Astrocyte (in vitro differentiated cells and primary cell): ENCODE results near the gene UGT1A4. TPM values are rescaled to one million over a fixed set of nuclear protein-coding genes. Genes with fewer than 3 reads are reported as not detected.

Source experiments
- DNase-seq: peaks from one replicate; pipeline ENCODE4 v3.0.0-alpha.2; 2010; ENCODE audit warnings: low read depth
- FAIRE-seq: peaks from 2 replicates; lab custom pipeline; 2011; peaks lifted over from hg19 to GRCh38; lab: Jason Lieb, UNC
- H2AFZ ChIP-seq: 2 replicates; pipeline ENCODE4 v1.6.0; 2012; ENCODE audit warnings: low read depth, low read length, inconsistent platforms
- H3K27ac ChIP-seq: 2 replicates; pipeline ENCODE4 v1.5.1; 2011; ENCODE audit warnings: low read depth, low read length, inconsistent platforms
- H3K27me3 ChIP-seq: 2 replicates; pipeline ENCODE4 v1.6.0; 2011; ENCODE audit warnings: low read length, inconsistent platforms; ENCODE audit not compliant: insufficient read depth
- H3K36me3 ChIP-seq: 2 replicates; pipeline ENCODE4 v1.5.1; 2011; ENCODE audit warnings: low read length, inconsistent platforms; ENCODE audit not compliant: insufficient read depth
- H3K4me1 ChIP-seq: 2 replicates; pipeline ENCODE4 v1.5.1; 2011; ENCODE audit warnings: low read length, inconsistent platforms; ENCODE audit not compliant: insufficient read depth
- H3K4me2 ChIP-seq: 2 replicates; pipeline ENCODE4 v1.6.0; 2012; ENCODE audit warnings: low read length, inconsistent platforms
- H3K4me3 ChIP-seq: 2 replicates; pipeline ENCODE4 v1.5.1; 2011; ENCODE audit warnings: low read depth, mild to moderate bottlenecking, low read length, inconsistent platforms; ENCODE audit not compliant: insufficient read depth
- H3K79me2 ChIP-seq: 2 replicates; pipeline ENCODE4 v1.6.0; 2012; ENCODE audit warnings: mild to moderate bottlenecking, low read length, inconsistent platforms; ENCODE audit not compliant: insufficient read depth
- H3K9ac ChIP-seq: 2 replicates; pipeline ENCODE4 v1.6.0; 2012; ENCODE audit warnings: mild to moderate bottlenecking, low read length, inconsistent platforms
- H3K9me3 ChIP-seq: 2 replicates; pipeline ENCODE4 v1.5.1; 2012; ENCODE audit warnings: low read depth, mild to moderate bottlenecking, low read length, inconsistent platforms; ENCODE audit not compliant: insufficient read depth
- H4K20me1 ChIP-seq: 2 replicates; pipeline ENCODE4 v1.6.0; 2012; ENCODE audit warnings: low read length, inconsistent platforms; ENCODE audit not compliant: insufficient read depth
- H3K27ac Mint-ChIP-seq: one replicate; pipeline ENCODE4 v1.8.0; 2021; ENCODE audit warnings: mild to moderate bottlenecking, mixed read lengths; ENCODE audit not compliant: unreplicated experiment
- H3K27me3 Mint-ChIP-seq: one replicate; pipeline ENCODE4 v1.8.0; 2021; ENCODE audit warnings: low read depth, mixed read lengths; ENCODE audit not compliant: unreplicated experiment
- H3K36me3 Mint-ChIP-seq: one replicate; pipeline ENCODE4 v1.8.0; 2021; ENCODE audit warnings: low read depth, mixed read lengths; ENCODE audit not compliant: unreplicated experiment
- H3K4me1 Mint-ChIP-seq: one replicate; pipeline ENCODE4 v1.8.0; 2021; ENCODE audit warnings: low read depth, mixed read lengths; ENCODE audit not compliant: unreplicated experiment
- H3K4me3 Mint-ChIP-seq: one replicate; pipeline ENCODE4 v1.8.0; 2021; ENCODE audit warnings: mild to moderate bottlenecking, moderate library complexity, mixed read lengths; ENCODE audit not compliant: unreplicated experiment
- H3K9me3 Mint-ChIP-seq: one replicate; pipeline ENCODE4 v1.8.0; 2021; ENCODE audit warnings: mild to moderate bottlenecking, mixed read lengths; ENCODE audit not compliant: unreplicated experiment
- CTCF ChIP-seq: IDR thresholded peaks from 2 replicates; pipeline ENCODE4 v1.5.1; 2011; ENCODE audit warnings: low read depth, mild to moderate bottlenecking, inconsistent platforms, low read length, moderate library complexity; ENCODE audit not compliant: insufficient read depth
- EZH2 ChIP-seq: IDR thresholded peaks from 2 replicates; pipeline ENCODE4 v1.6.1; 2012; ENCODE audit warnings: mild to moderate bottlenecking, low read length, inconsistent platforms; ENCODE audit not compliant: insufficient read depth
- total RNA-seq: library from RNA; stranded (reverse); gene quantifications from 2 replicates; pipeline ENCODE4 v1.2.1, GENCODE V29; 2021

The UGT1A4 gene
- total RNA-seq, 1 donor from 2014 or later: not detected

- H3K4me1 Mint-ChIP-seq: no peaks in the 10 kb centered on the region
- Histone ChIP-seq H4K20me1 (no peaks in the 10 kb centered on the region), H3K27ac (no peak overlapping the region), H3K36me3 (no peaks in the 10 kb centered on the region), H3K4me2 (no peak overlapping the region), H3K79me2 (no peaks in the 10 kb centered on the region), H2AFZ (no peak overlapping the region), H3K9ac (no peak overlapping the region), H3K4me3 (no peak overlapping the region), H3K4me1 (no peaks in the 10 kb centered on the region), H3K9me3 (no peaks in the 10 kb centered on the region), H3K27me3 (no peaks in the 10 kb centered on the region)
- H3K27ac Mint-ChIP-seq: no peak overlapping the region
- H3K27me3 Mint-ChIP-seq: peaks cover 32% of the 10 kb centered on the region
- DNase-seq: no peak
- H3K4me3 Mint-ChIP-seq: no peak overlapping the region
- no peaks in the 10 kb centered on the region for H3K36me3 Mint-ChIP-seq
- TF ChIP-seq EZH2 (no peak), CTCF (no peak)
- FAIRE-seq: no peak
- H3K9me3 Mint-ChIP-seq: no peaks in the 10 kb centered on the region
Measured at GRCh38 chr2:233816771-233817170, 98.2 kb downstream of the UGT1A4 start.

GRCh38 chr2:233817361-233817911 lies 98.9 kb downstream of the UGT1A4 start:
- H3K79me2 ChIP-seq: no peaks in the 10 kb centered on the region

More at GRCh38 chr2:233817361-233817911, 98.9 kb downstream of the UGT1A4 start:
- FAIRE-seq (no peak), DNase-seq (no peak)
- H3K9me3 ChIP-seq: no peaks in the 10 kb centered on the region
- no peaks in the 10 kb centered on the region for H4K20me1 ChIP-seq
- H3K9me3 Mint-ChIP-seq: no peaks in the 10 kb centered on the region
- H3K4me1 Mint-ChIP-seq: no peaks in the 10 kb centered on the region
- no peak overlapping the region for H3K4me3 Mint-ChIP-seq
- peaks cover 27% of the 10 kb centered on the region for H3K27me3 Mint-ChIP-seq
- no peaks in the 10 kb centered on the region for H3K4me1 ChIP-seq
- no peaks in the 10 kb centered on the region for H3K27me3 ChIP-seq
- no peak overlapping the region for H3K4me3 ChIP-seq
- H2AFZ ChIP-seq: no peak overlapping the region
- H3K27ac ChIP-seq: no peak overlapping the region
- H3K9ac ChIP-seq: no peak overlapping the region
- no peak overlapping the region for H3K27ac Mint-ChIP-seq
- no peaks in the 10 kb centered on the region for H3K36me3 ChIP-seq
- H3K4me2 ChIP-seq: no peak overlapping the region
- no peaks in the 10 kb centered on the region for H3K36me3 Mint-ChIP-seq
- TF ChIP-seq EZH2 (no peak), CTCF (no peak)
